GM23338 (cell line): ENCODE measurements around the gene PPP1R37. TPM values are rescaled to one million over a fixed set of nuclear protein-coding genes. Genes with fewer than 3 reads are reported as not detected.

Source experiments
- ATAC-seq: fragments of 200-7000 bp; cut with Tn5 transposase; 3 replicates; pipeline ENCODE4 v1.9.1; 2020
- DNase-seq: peaks from one replicate; pipeline ENCODE4 v3.0.0-alpha.2; 2015; ENCODE audit warnings: low spot score
- H2AFZ ChIP-seq: fragments of 200-600 bp; sonication (generic); 2 replicates; pipeline ENCODE4 v1.8.0; 2016; ENCODE audit warnings: antibody characterized with exemption, mild to moderate bottlenecking, moderate library complexity
- H3F3A ChIP-seq: fragments of 200-600 bp; sonication (generic); replicated peaks from 2 replicates; pipeline ENCODE4 v1.8.0; 2017; ENCODE audit warnings: antibody characterized with exemption, mixed run types, low read depth
- H3K27ac ChIP-seq: fragments of 200-600 bp; sonication (generic); 2 replicates; pipeline ENCODE4 v1.6.1; 2016; ENCODE audit warnings: low read depth
- H3K27me3 ChIP-seq: fragments of 200-600 bp; sonication (generic); 2 replicates; pipeline ENCODE4 v1.8.0; 2016; ENCODE audit warnings: mild to moderate bottlenecking, mixed run types, moderate library complexity; ENCODE audit not compliant: insufficient read depth
- H3K36me3 ChIP-seq: fragments of 200-600 bp; sonication (generic); 2 replicates; pipeline ENCODE4 v1.8.0; 2016; ENCODE audit warnings: mild to moderate bottlenecking; ENCODE audit not compliant: insufficient read depth
- H3K4me1 ChIP-seq: fragments of 200-600 bp; sonication (generic); 2 replicates; pipeline ENCODE4 v1.8.0; 2016; ENCODE audit warnings: mild to moderate bottlenecking, moderate library complexity; ENCODE audit not compliant: insufficient read depth
- H3K4me2 ChIP-seq: fragments of 200-600 bp; sonication (generic); 2 replicates; pipeline ENCODE4 v1.7.1; 2017; ENCODE audit warnings: mixed run types
- H3K4me3 ChIP-seq: fragments of 200-600 bp; sonication (generic); 2 replicates; pipeline ENCODE4 v1.6.1; 2016; ENCODE audit warnings: mixed run types
- H3K79me2 ChIP-seq: fragments of 200-600 bp; sonication (generic); replicated peaks from 2 replicates; pipeline ENCODE4 v1.8.0; 2017; ENCODE audit warnings: mild to moderate bottlenecking; ENCODE audit not compliant: insufficient read depth
- H3K9me2 ChIP-seq: fragments of 200-600 bp; sonication (generic); 2 replicates; pipeline ENCODE4 v1.8.0; 2017; ENCODE audit not compliant: insufficient read depth
- H4K20me1 ChIP-seq: fragments of 200-600 bp; sonication (generic); replicated peaks from 2 replicates; pipeline ENCODE4 v1.8.0; 2017; ENCODE audit warnings: mild to moderate bottlenecking; ENCODE audit not compliant: insufficient read depth
- H3K27ac Mint-ChIP-seq: 2 replicates; pipeline ENCODE4 v1.8.0; 2020; ENCODE audit warnings: inconsistent platforms, mild to moderate bottlenecking, moderate library complexity, mixed read lengths
- H3K27me3 Mint-ChIP-seq: 3 replicates; pipeline ENCODE4 v1.8.0; 2022; ENCODE audit warnings: low read depth, mild to moderate bottlenecking, moderate library complexity, mixed read lengths, inconsistent platforms; ENCODE audit not compliant: insufficient read depth, poor library complexity
- H3K36me3 Mint-ChIP-seq: 3 replicates; pipeline ENCODE4 v1.8.0; 2021; ENCODE audit warnings: low read depth, mild to moderate bottlenecking, inconsistent platforms, moderate library complexity, mixed read lengths
- H3K4me1 Mint-ChIP-seq: 3 replicates; pipeline ENCODE4 v1.8.0; 2020; ENCODE audit warnings: mild to moderate bottlenecking, inconsistent platforms, mixed read lengths
- H3K4me3 Mint-ChIP-seq: 3 replicates; pipeline ENCODE4 v1.8.0; 2021; ENCODE audit warnings: moderate library complexity, mild to moderate bottlenecking, inconsistent platforms, mixed read lengths
- H3K9me3 Mint-ChIP-seq: 3 replicates; pipeline ENCODE4 v1.8.0; 2020; ENCODE audit warnings: moderate library complexity, mild to moderate bottlenecking, inconsistent platforms, mixed read lengths
- CREB1 ChIP-seq: fragments of 250-450 bp; sonication (Bioruptor Pico); IDR thresholded peaks from 2 replicates; pipeline ENCODE4 v1.5.0; 2020; ENCODE audit warnings: low read depth, mild to moderate bottlenecking, moderate library complexity
- CTCF ChIP-seq, 2 experiments: fragments of 200-600 bp in 1 of 2; sonication (generic) in 1 of 2; conservative IDR thresholded peaks; 2 replicates each; pipeline versions ENCODE4 v1.5.1 to v1.6.1; 2016 to 2017; ENCODE audit warnings: antibody characterized with exemption in 2 of 2, low read depth in 2 of 2, mild to moderate bottlenecking in 2 of 2, moderate library complexity in 1 of 2
- POLR2AphosphoS5 ChIP-seq: IDR thresholded peaks from 2 replicates; pipeline ENCODE4 v1.6.1; 2016; ENCODE audit warnings: antibody characterized with exemption, low read depth
- ZNF331 ChIP-seq: fragments of 250-450 bp; sonication (Bioruptor Pico); IDR thresholded peaks from 2 replicates; pipeline ENCODE4 v1.5.0; 2020; ENCODE audit warnings: low read depth, mild to moderate bottlenecking, moderate library complexity
- polyA plus RNA-seq: library from polyadenylated mRNA; unstranded; fragments of >200 nt; fragmentation: Nextera tagmentation; extraction: Ambion mirVana; gene quantifications from 2 replicates; pipeline ENCODE4 v1.2.1, GENCODE V29; 2016
- total RNA-seq: library from RNA; depleted of rRNA; stranded (reverse); fragments of >200 nt; shearing (Covaris generic); gene quantifications from 2 replicates; pipeline ENCODE4 v1.2.3, GENCODE V29; 2014

PPP1R37 gene
- total and polyA plus RNA-seq, 2 experiments from 2014 or later = 6.9 to 47.2 TPM

- Histone ChIP-seq H2AFZ (peak within 1 kb of the TSS; percentile 94), H3F3A (0 out of 2 replicates have a peak, but pooled peaks cover 4% of the 10 kb centered on the region), H3K27ac (peak within 1 kb of the TSS; percentile 7), H3K27me3 (peaks cover 6% of the 10 kb centered on the region; the same call in 1 of the 2 replicates), H3K4me2 (peak within 1 kb of the TSS; percentile 98), H3K36me3 (no peaks in the 10 kb centered on the region), H3K4me1 (peaks cover 3% of the 10 kb centered on the region; the same call in 1 of the 2 replicates), H3K79me2 (peaks cover 15% of the 10 kb centered on the region), H3K4me3 (peak within 1 kb of the TSS; percentile 64), H4K20me1 (no peaks in the 10 kb centered on the region), H3K9me2 (no peaks in the 10 kb centered on the region)
- H3K4me3 Mint-ChIP-seq = peak within 1 kb of the TSS; percentile 95
- DNase-seq = peak; percentile 64
- H3K27me3 Mint-ChIP-seq = peaks cover 22% of the 10 kb centered on the region
- peaks cover 3% of the 10 kb centered on the region; the same call in 1 of the 3 replicates for H3K36me3 Mint-ChIP-seq
- H3K27ac Mint-ChIP-seq = peak within 1 kb of the TSS; percentile 96
- H3K4me1 Mint-ChIP-seq = no peaks in the 10 kb centered on the region; the same call in 2 of the 3 replicates
- no peaks in the 10 kb centered on the region for H3K9me3 Mint-ChIP-seq
- TF ChIP-seq POLR2AphosphoS5 (peak; percentile 81), ZNF331 (CRISPR knock-in tag) (no peak)
- ATAC-seq = peak; percentile 8
Observed at GRCh38 chr19:45177817-45178261, 84.9 kb downstream of the PPP1R37 start, which contains the start of gene TRAPPC6A. TSS of gene TRAPPC6A (minus strand) at chr19:45178237. CDS start at chr19:45178218, 19 bp downstream.

- Histone ChIP-seq H3K4me1 (peaks cover 3% of the 10 kb centered on the region; the same call in 1 of the 2 replicates), H2AFZ (peak within 1 kb of the TSS; percentile 94), H3F3A (0 out of 2 replicates have a peak, but pooled peaks cover 4% of the 10 kb centered on the region), H3K9me2 (no peaks in the 10 kb centered on the region), H3K27me3 (peaks cover 6% of the 10 kb centered on the region; the same call in 1 of the 2 replicates), H3K79me2 (peaks cover 15% of the 10 kb centered on the region), H3K27ac (peak within 1 kb of the TSS; percentile 7), H3K4me3 (peak within 1 kb of the TSS; percentile 64), H3K4me2 (peak within 1 kb of the TSS; percentile 98), H3K36me3 (no peaks in the 10 kb centered on the region), H4K20me1 (no peaks in the 10 kb centered on the region)
- H3K27me3 Mint-ChIP-seq = peaks cover 21% of the 10 kb centered on the region
- peaks cover 3% of the 10 kb centered on the region; the same call in 1 of the 3 replicates for H3K36me3 Mint-ChIP-seq
- H3K27ac Mint-ChIP-seq = peak within 1 kb of the TSS; percentile 96
- peak within 1 kb of the TSS; percentile 95 for H3K4me3 Mint-ChIP-seq
- DNase-seq (peak; percentile 100), ATAC-seq (peak; percentile 85)
- TF ChIP-seq POLR2AphosphoS5 = no peak; the same call in 1 of the 2 replicates
- TF ChIP-seq CREB1 = peak; percentile 88
- peak; percentile 25 to 58; a peak in 3 of 4 replicates for TF ChIP-seq CTCF (conservative IDR thresholded peaks at IDR 0.05; ENCODE audit: low read depth in 2 of 2)
- no peaks in the 10 kb centered on the region; the same call in 2 of the 3 replicates for H3K4me1 Mint-ChIP-seq
- H3K9me3 Mint-ChIP-seq = no peaks in the 10 kb centered on the region
Observed at GRCh38 chr19:45178262-45179071, 85.5 kb downstream of the PPP1R37 start, which contains the start of gene BLOC1S3. TSS of gene BLOC1S3 (plus strand) at chr19:45178784. CDS start at chr19:45179297, 513 bp downstream.
